Muscle of leg (tissue), 11 donors: ENCODE results near the gene ABCB11. TPM values are rescaled to one million over a fixed set of nuclear protein-coding genes. Genes with fewer than 3 reads are reported as not detected.

Experiments used
- DNase-seq: peaks from one replicate; pipeline ENCODE4 v3.0.0; 2013
- H3K27ac ChIP-seq: one replicate; pipeline ENCODE4 v1.5.1; 2013; ENCODE audit warnings: mild to moderate bottlenecking, low read length, control low read depth
- H3K27me3 ChIP-seq: one replicate; pipeline ENCODE4 v1.6.1; 2013; ENCODE audit warnings: low read length; ENCODE audit not compliant: control insufficient read depth, insufficient read depth
- H3K36me3 ChIP-seq: one replicate; pipeline ENCODE4 v1.6.1; 2013; ENCODE audit warnings: low read length; ENCODE audit not compliant: control insufficient read depth, insufficient read depth
- H3K4me1 ChIP-seq: one replicate; pipeline ENCODE4 v1.6.1; 2013; ENCODE audit warnings: low read length; ENCODE audit not compliant: control insufficient read depth, insufficient read depth
- H3K4me3 ChIP-seq: one replicate; pipeline ENCODE4 v1.5.1; 2013; ENCODE audit warnings: low read length, control low read depth
- H3K9me3 ChIP-seq: replicated peaks from 2 replicates; pipeline ENCODE4 v1.6.1; 2013; ENCODE audit warnings: low read depth, low read length; ENCODE audit not compliant: control insufficient read depth
- WGBS: methylation state at CpG from one replicate; pipeline ENCODE4 v1.1.5; 2013; ENCODE audit warnings: missing lambda C conversion rate; ENCODE audit not compliant: insufficient coverage; 5-methylcytosine and 5-hydroxymethylcytosine counted together
- polyA plus RNA-seq, 8 donors: library from polyadenylated mRNA; unstranded; fragments of 120-200 nt; gene quantifications; one replicate each; pipeline versions ENCODE4 v1.2.1 to v1.2.3, GENCODE V29; 2013; ENCODE audit warnings: inconsistent platforms in 1 of 8, low replicate concordance in 1 of 8; ENCODE audit not compliant: insufficient read length in 8 of 8, insufficient read depth in 1 of 8
- total RNA-seq: library from RNA; stranded (reverse); fragments of 120-200 nt; gene quantifications from one replicate; pipeline ENCODE4 v1.2.4, GENCODE V29; 2013

Gene ABCB11
- total and polyA plus RNA-seq, 9 donors: 0.04 to 0.27 (median 0.12) TPM; not detected in 3

DNA sequence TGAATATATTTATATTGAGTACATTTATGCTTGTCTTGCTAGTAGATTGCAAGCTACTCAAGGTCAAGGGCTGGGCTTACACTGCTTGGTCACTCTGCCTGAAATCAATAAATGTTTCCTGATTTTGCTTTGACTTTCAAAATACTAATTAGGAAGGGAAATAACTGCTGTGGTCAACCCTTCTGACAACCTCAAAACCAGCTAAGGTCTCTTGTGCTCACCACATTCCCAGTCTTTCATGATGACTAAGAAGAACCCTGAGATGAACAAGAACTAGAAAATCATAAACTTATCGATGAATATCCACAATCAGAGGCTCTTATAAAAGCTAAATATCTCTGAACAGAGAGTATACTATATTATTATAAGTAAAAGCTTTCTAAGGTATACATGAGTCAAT is 33.3 kb downstream of the ABCB11 start:
- WGBS: no CpG with 5 or more reads among the region's 1 CpG
- no peaks in the 10 kb centered on the region for H3K9me3 ChIP-seq
- no peak overlapping the region for H3K4me3 ChIP-seq
- H3K27ac ChIP-seq: no peak overlapping the region
- DNase-seq: no peak
- H3K4me1 ChIP-seq: no peaks in the 10 kb centered on the region
- no peaks in the 10 kb centered on the region for H3K27me3 ChIP-seq
- no peaks in the 10 kb centered on the region for H3K36me3 ChIP-seq

DNA sequence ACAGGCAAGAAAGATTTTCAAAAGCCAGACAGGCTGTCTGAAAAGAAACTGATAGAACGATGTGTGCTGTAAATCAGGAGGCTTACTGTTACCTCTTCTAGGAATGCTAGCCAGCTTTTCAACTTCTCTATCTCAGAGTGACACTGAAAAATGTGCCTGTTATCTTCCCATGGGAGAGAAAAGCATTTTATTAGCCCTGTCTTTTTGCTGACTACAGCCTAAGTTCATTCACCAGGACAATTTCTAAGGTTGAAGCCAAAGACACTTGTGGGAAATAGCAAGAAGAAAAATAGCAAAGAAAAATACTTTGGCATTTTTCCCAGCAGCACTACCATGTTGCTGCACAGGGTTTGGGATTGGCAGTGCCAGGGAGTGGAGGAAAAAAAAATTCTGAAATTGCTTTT is 34.0 kb downstream of the ABCB11 start:
- no peaks in the 10 kb centered on the region for H3K36me3 ChIP-seq
- WGBS: no CpG with 5 or more reads among the region's 1 CpG
- no peak for DNase-seq
- H3K4me3 ChIP-seq: no peak overlapping the region
- no peaks in the 10 kb centered on the region for H3K27me3 ChIP-seq
- H3K4me1 ChIP-seq: no peaks in the 10 kb centered on the region
- H3K27ac ChIP-seq: no peak overlapping the region
- H3K9me3 ChIP-seq: no peaks in the 10 kb centered on the region

DNA sequence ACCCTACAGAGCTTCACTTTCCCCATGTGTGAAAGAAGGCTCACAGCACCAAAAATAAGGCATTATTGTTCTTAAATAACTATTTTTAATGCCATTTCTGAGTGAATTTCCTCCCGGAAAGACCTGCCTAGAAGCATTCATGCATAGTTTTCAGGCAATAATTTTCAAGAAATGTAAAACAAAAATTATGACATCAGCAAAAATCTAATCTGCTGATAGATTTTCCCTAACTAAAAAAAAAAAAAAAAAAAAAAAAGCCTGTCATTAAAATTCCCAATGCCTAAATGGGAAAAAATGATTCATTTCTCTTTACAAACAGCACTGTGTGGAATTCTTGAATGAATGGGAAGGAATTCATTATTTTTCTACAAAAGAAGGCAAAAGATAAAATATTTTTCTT is 35.4 kb downstream of the ABCB11 start:
- no peak overlapping the region for H3K27ac ChIP-seq
- H3K4me1 ChIP-seq: no peaks in the 10 kb centered on the region
- no peaks in the 10 kb centered on the region for H3K27me3 ChIP-seq
- H3K36me3 ChIP-seq: no peaks in the 10 kb centered on the region
- no peaks in the 10 kb centered on the region for H3K9me3 ChIP-seq
- no peak overlapping the region for H3K4me3 ChIP-seq
- DNase-seq: no peak
- no CpG with 5 or more reads among the region's 1 CpG for WGBS

DNA sequence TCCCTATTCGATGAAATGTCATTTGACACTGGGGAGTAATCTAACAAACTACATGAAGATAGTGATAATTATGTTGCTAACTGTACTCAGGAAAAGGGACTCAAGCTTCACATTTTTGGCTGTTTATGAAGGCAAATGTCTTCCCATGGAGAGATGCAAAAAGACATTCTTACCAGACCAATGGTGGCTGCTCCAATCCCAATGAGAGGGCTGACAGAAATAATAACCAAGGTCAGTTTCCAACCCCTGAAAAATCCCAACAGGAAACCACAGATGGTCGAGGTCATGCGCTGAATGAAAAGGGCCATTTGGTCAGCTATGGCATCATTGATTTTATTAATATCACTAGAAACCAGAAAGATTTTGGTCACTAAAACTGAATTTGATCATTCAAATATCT is 37.6 kb downstream of the ABCB11 start:
- no peaks in the 10 kb centered on the region for H3K27me3 ChIP-seq
- no CpG with 5 or more reads among the region's 3 CpGs for WGBS
- DNase-seq: no peak
- no peak overlapping the region for H3K4me3 ChIP-seq
- no peaks in the 10 kb centered on the region for H3K4me1 ChIP-seq
- no peaks in the 10 kb centered on the region for H3K36me3 ChIP-seq
- no peaks in the 10 kb centered on the region for H3K9me3 ChIP-seq
- H3K27ac ChIP-seq: no peak overlapping the region

DNA sequence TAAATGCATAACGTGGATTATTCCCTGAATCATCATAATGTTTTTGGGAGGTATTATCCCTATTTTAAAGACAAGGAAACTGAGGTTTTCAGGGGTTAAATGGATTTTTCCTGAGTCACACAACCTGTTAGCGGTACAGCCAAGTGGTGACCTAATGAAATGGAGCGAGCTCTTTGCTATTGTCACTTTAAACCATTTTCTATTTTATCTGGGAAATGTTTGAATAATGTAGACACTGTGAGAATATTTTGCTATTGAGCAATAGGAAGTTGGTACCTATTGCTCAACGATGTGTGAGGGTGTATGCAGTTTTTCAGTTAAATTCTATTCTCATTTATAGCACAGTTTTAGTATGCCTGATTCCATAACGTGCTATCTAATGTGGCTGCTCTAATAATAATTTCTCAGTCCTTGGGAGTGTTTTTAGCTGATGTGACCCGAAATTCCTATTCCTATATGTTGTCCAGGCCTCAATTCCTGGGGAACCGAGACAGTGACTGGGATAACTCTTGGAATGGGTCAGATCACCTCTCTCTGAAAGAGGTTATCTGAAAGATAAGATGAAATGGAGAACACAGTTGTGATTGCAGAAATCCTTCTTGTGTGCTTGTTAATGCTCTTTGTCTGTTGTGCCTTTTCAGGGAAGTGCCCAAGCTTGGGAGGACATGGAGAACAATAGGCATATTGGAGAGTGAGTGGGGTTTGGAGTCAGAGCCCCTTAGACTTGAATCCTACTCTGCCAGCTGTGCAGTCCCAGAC is 38.4 kb downstream of the ABCB11 start:
- Histone ChIP-seq H3K9me3 (no peaks in the 10 kb centered on the region), H3K27ac (no peak overlapping the region), H3K27me3 (no peaks in the 10 kb centered on the region), H3K36me3 (no peaks in the 10 kb centered on the region), H3K4me3 (no peak overlapping the region), H3K4me1 (no peaks in the 10 kb centered on the region)
- DNase-seq: no peak
- no CpG with 5 or more reads among the region's 7 CpGs for WGBS

DNA sequence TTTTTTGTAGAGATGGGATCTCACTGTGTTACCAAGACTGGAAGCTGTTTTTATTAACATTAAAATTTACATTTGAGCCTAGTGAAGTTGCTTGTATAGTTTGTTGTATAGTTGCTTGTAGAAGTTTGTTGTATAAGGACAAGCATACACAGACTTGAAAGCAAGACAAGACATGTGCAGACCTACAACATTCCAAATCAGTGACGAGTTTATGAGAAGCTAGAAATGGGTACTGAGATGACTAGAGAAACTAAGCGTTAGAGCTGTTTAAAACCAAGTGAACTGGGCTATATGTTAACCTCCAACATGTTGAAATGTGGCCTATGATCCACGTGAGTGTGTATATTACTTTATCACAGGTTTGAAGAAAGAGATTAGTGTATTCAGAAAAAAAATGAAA is 39.1 kb downstream of the ABCB11 start:
- Histone ChIP-seq H3K27me3 (no peaks in the 10 kb centered on the region), H3K36me3 (no peaks in the 10 kb centered on the region), H3K4me3 (no peak overlapping the region), H3K27ac (no peak overlapping the region), H3K4me1 (no peaks in the 10 kb centered on the region), H3K9me3 (no peaks in the 10 kb centered on the region)
- DNase-seq: no peak
- 83% methylated on average over 2 of the region's 3 CpGs for WGBS

DNA sequence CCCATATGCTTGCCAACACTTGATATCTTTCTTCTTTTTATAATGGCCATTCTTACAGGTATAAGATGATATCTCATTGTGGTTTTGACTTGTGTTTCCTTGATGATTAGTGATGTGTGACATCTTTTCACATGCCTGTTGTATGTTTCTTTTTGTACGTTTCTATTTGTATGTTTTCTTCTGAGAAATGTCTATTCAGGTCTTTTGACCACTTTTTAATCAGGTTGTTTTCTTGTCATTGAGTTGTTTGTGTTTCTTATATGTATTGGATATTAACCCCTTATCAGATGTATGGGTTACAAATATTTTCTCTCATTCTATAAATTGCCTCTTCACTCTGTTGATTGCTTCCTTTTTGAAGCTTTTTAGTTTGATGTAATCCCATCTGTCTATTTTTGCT is 42.4 kb downstream of the ABCB11 start:
- H3K27ac ChIP-seq: no peak overlapping the region

DNA sequence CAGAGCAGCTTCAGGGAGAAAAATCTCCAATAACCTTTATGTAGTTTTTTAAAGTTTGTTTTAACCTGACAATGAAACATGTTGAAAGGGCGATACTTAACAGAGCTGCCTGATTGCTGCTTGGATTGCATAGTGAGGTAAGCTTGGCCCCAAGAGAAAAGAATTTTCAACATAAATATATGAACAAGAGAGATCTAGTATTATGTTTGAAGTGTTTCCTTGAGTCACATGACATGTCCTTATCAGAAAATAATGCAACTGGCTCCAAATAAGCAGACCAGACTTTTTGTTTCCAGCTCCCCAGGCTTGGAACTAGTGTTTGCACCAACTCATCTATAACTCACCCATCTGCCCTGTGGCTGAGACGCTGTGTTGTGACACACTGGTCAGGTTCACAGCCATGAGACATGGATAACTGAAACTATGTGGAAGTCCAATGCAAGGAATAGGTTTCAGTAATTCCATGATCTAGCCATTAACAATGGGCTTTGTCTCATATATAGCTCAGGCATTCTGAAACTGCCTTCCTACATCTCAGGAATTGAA is 44.7 kb downstream of the ABCB11 start:
- Histone ChIP-seq H3K27ac (no peak overlapping the region), H3K9me3 (no peaks in the 10 kb centered on the region)
- WGBS: no CpG with 5 or more reads among the region's 2 CpGs

More for the DNA sequence above, 42.4 kb downstream of the ABCB11 start:
- H3K36me3 ChIP-seq: no peaks in the 10 kb centered on the region
- H3K4me3 ChIP-seq: no peak overlapping the region
- no CpG with 5 or more reads among the region's 1 CpG for WGBS
- no peaks in the 10 kb centered on the region for H3K4me1 ChIP-seq
- H3K9me3 ChIP-seq: no peaks in the 10 kb centered on the region
- no peaks in the 10 kb centered on the region for H3K27me3 ChIP-seq
- DNase-seq: no peak

DNA sequence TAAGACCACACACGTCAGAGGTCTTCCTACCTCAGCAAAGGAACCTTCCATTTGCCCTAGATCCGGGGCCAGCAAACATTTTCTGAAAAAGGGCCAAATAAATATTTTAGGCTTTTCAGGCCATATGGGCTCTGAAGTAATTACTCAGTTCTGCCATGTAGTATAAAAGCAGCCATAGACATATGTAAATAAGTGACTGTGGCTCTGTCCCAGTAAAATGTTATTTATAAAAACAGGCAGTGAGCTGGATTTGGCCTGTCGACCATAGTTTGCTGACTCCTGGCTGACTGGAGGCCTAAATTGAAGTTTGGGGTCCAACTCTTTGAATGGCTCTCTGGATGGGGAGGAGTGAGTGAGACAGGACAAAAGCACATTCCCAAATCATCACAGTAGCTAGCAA is 49.5 kb downstream of the ABCB11 start:
- Histone ChIP-seq H3K9me3 (no peaks in the 10 kb centered on the region), H3K27me3 (no peaks in the 10 kb centered on the region), H3K36me3 (no peaks in the 10 kb centered on the region), H3K4me3 (no peak overlapping the region), H3K4me1 (no peaks in the 10 kb centered on the region), H3K27ac (no peak overlapping the region)
- no peak for DNase-seq
- WGBS: 80% methylated on average over 1 of the region's 3 CpGs

More for the DNA sequence above, 44.7 kb downstream of the ABCB11 start:
- no peaks in the 10 kb centered on the region for H3K36me3 ChIP-seq
- DNase-seq: no peak
- no peak overlapping the region for H3K4me3 ChIP-seq
- H3K27me3 ChIP-seq: no peaks in the 10 kb centered on the region
- H3K4me1 ChIP-seq: no peaks in the 10 kb centered on the region

DNA sequence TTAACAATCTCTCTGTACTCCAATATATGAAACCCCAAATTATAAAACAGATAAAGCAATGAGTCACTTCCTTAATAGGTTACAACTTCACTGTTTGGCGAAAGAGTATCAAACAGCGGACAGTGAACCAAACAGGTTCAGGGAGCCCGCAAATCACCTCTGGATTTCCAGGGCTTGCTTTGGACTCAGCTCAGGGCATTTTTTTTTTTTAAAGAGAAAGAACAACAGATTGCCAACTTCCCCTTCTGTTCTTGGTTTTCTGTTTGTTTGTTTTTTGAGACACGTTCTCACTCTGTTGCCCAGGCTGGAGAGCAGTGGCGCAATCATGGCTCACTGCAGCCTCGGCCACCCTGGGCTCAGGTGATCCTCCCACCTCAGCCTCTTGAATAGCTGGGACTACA is 52.7 kb downstream of the ABCB11 start:
- Histone ChIP-seq H3K27me3 (no peaks in the 10 kb centered on the region), H3K9me3 (no peaks in the 10 kb centered on the region), H3K4me3 (no peak overlapping the region), H3K27ac (no peak overlapping the region), H3K4me1 (no peaks in the 10 kb centered on the region), H3K36me3 (no peaks in the 10 kb centered on the region)
- no peak for DNase-seq
- 100% methylated on average over 1 of the region's 6 CpGs for WGBS
